Astrocyte (in vitro differentiated cells and primary cell): ENCODE data around the gene MGST3. TPM values are rescaled to one million over a fixed set of nuclear protein-coding genes. Genes with fewer than 3 reads are reported as not detected.

Source experiments
- DNase-seq: peaks from one replicate; pipeline ENCODE4 v3.0.0-alpha.2; 2010; ENCODE audit warnings: low read depth
- FAIRE-seq: peaks from 2 replicates; lab custom pipeline; 2011; peaks lifted over from hg19 to GRCh38; lab: Jason Lieb, UNC
- H2AFZ ChIP-seq: 2 replicates; pipeline ENCODE4 v1.6.0; 2012; ENCODE audit warnings: low read depth, low read length, inconsistent platforms
- H3K27ac ChIP-seq: 2 replicates; pipeline ENCODE4 v1.5.1; 2011; ENCODE audit warnings: low read depth, low read length, inconsistent platforms
- H3K27me3 ChIP-seq: 2 replicates; pipeline ENCODE4 v1.6.0; 2011; ENCODE audit warnings: low read length, inconsistent platforms; ENCODE audit not compliant: insufficient read depth
- H3K36me3 ChIP-seq: 2 replicates; pipeline ENCODE4 v1.5.1; 2011; ENCODE audit warnings: low read length, inconsistent platforms; ENCODE audit not compliant: insufficient read depth
- H3K4me1 ChIP-seq: 2 replicates; pipeline ENCODE4 v1.5.1; 2011; ENCODE audit warnings: low read length, inconsistent platforms; ENCODE audit not compliant: insufficient read depth
- H3K4me2 ChIP-seq: 2 replicates; pipeline ENCODE4 v1.6.0; 2012; ENCODE audit warnings: low read length, inconsistent platforms
- H3K4me3 ChIP-seq: 2 replicates; pipeline ENCODE4 v1.5.1; 2011; ENCODE audit warnings: low read depth, mild to moderate bottlenecking, low read length, inconsistent platforms; ENCODE audit not compliant: insufficient read depth
- H3K79me2 ChIP-seq: 2 replicates; pipeline ENCODE4 v1.6.0; 2012; ENCODE audit warnings: mild to moderate bottlenecking, low read length, inconsistent platforms; ENCODE audit not compliant: insufficient read depth
- H3K9ac ChIP-seq: 2 replicates; pipeline ENCODE4 v1.6.0; 2012; ENCODE audit warnings: mild to moderate bottlenecking, low read length, inconsistent platforms
- H3K9me3 ChIP-seq: 2 replicates; pipeline ENCODE4 v1.5.1; 2012; ENCODE audit warnings: low read depth, mild to moderate bottlenecking, low read length, inconsistent platforms; ENCODE audit not compliant: insufficient read depth
- H4K20me1 ChIP-seq: 2 replicates; pipeline ENCODE4 v1.6.0; 2012; ENCODE audit warnings: low read length, inconsistent platforms; ENCODE audit not compliant: insufficient read depth
- H3K27ac Mint-ChIP-seq: one replicate; pipeline ENCODE4 v1.8.0; 2021; ENCODE audit warnings: mild to moderate bottlenecking, mixed read lengths; ENCODE audit not compliant: unreplicated experiment
- H3K27me3 Mint-ChIP-seq: one replicate; pipeline ENCODE4 v1.8.0; 2021; ENCODE audit warnings: low read depth, mixed read lengths; ENCODE audit not compliant: unreplicated experiment
- H3K36me3 Mint-ChIP-seq: one replicate; pipeline ENCODE4 v1.8.0; 2021; ENCODE audit warnings: low read depth, mixed read lengths; ENCODE audit not compliant: unreplicated experiment
- H3K4me1 Mint-ChIP-seq: one replicate; pipeline ENCODE4 v1.8.0; 2021; ENCODE audit warnings: low read depth, mixed read lengths; ENCODE audit not compliant: unreplicated experiment
- H3K4me3 Mint-ChIP-seq: one replicate; pipeline ENCODE4 v1.8.0; 2021; ENCODE audit warnings: mild to moderate bottlenecking, moderate library complexity, mixed read lengths; ENCODE audit not compliant: unreplicated experiment
- H3K9me3 Mint-ChIP-seq: one replicate; pipeline ENCODE4 v1.8.0; 2021; ENCODE audit warnings: mild to moderate bottlenecking, mixed read lengths; ENCODE audit not compliant: unreplicated experiment
- EZH2 ChIP-seq: IDR thresholded peaks from 2 replicates; pipeline ENCODE4 v1.6.1; 2012; ENCODE audit warnings: mild to moderate bottlenecking, low read length, inconsistent platforms; ENCODE audit not compliant: insufficient read depth
- total RNA-seq: library from RNA; stranded (reverse); gene quantifications from 2 replicates; pipeline ENCODE4 v1.2.1, GENCODE V29; 2021
- TF ChIP-seq, protein P1 (sequence below): IDR thresholded peaks from 2 replicates; pipeline ENCODE4 v1.5.1; 2011; ENCODE audit warnings: low read depth, mild to moderate bottlenecking, inconsistent platforms, low read length, moderate library complexity; ENCODE audit not compliant: insufficient read depth

The MGST3 gene
- total RNA-seq, 1 donor from 2014 or later: 210 TPM

DNA sequence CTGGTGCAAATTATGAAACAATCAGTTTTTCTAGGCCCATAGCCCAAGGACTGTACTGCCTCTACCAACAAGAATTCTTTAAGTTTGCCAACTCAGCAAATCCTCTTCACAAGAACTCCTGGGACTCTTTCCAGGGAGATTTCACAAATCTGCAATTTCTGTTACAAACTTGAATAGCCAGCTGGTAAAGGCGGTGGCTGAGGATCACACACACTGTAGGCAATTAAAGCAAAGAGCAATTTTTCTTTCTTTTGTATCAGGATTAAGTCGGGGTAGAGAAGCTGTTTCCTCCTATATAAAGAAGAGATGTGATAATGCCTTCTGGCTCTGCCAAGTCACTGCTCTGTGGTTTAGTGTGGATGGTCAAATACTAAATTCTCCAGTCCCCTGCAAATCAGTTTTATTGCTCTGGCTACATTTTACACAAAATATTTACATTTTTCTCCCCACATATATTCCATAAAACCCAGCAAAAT is 65.6 kb downstream of the MGST3 start:
- Histone ChIP-seq H3K4me3 (peak overlapping the region; percentile 98), H3K4me2 (peak overlapping the region; percentile 96), H3K27me3 (peaks cover 3% of the 10 kb centered on the region), H4K20me1 (peaks cover 26% of the 10 kb centered on the region), H3K9ac (peak overlapping the region; percentile 67), H3K4me1 (peaks cover 18% of the 10 kb centered on the region), H3K79me2 (peaks cover 41% of the 10 kb centered on the region), H2AFZ (no peak overlapping the region), H3K36me3 (peaks cover 2% of the 10 kb centered on the region), H3K27ac (peak overlapping the region; percentile 69), H3K9me3 (no peaks in the 10 kb centered on the region)
- peak overlapping the region; percentile 99 for H3K4me3 Mint-ChIP-seq
- no peaks in the 10 kb centered on the region for H3K9me3 Mint-ChIP-seq
- peaks cover 7% of the 10 kb centered on the region for H3K36me3 Mint-ChIP-seq
- TF ChIP-seq, protein P1, sequence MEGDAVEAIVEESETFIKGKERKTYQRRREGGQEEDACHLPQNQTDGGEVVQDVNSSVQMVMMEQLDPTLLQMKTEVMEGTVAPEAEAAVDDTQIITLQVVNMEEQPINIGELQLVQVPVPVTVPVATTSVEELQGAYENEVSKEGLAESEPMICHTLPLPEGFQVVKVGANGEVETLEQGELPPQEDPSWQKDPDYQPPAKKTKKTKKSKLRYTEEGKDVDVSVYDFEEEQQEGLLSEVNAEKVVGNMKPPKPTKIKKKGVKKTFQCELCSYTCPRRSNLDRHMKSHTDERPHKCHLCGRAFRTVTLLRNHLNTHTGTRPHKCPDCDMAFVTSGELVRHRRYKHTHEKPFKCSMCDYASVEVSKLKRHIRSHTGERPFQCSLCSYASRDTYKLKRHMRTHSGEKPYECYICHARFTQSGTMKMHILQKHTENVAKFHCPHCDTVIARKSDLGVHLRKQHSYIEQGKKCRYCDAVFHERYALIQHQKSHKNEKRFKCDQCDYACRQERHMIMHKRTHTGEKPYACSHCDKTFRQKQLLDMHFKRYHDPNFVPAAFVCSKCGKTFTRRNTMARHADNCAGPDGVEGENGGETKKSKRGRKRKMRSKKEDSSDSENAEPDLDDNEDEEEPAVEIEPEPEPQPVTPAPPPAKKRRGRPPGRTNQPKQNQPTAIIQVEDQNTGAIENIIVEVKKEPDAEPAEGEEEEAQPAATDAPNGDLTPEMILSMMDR: no peak
- no peak for TF ChIP-seq EZH2
- peak overlapping the region; percentile 93 for H3K27ac Mint-ChIP-seq
- FAIRE-seq (no peak), DNase-seq (peak; percentile 91)
- peaks cover 3% of the 10 kb centered on the region for H3K4me1 Mint-ChIP-seq
- no peaks in the 10 kb centered on the region for H3K27me3 Mint-ChIP-seq

DNA sequence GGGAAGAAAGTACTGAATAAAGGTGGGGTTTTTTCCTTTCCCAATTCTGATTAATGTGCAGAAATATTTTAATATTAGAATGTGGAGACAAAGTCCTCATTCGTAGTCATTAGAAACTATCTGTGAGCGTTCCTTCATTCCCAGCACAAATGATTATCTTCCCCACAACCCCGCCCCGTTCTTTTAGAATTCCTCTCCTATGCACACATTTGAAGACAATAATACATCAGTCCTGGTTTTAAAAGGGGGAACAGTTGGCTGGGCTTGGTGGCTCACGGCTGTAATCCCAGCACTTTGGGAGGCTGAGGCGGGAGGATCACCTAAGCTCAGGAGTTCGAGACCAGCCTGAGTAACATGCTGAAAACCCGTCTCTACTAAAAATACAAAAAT is 66.5 kb downstream of the MGST3 start:
- no peak for FAIRE-seq
- Histone ChIP-seq H4K20me1 (peaks cover 26% of the 10 kb centered on the region), H3K79me2 (peaks cover 37% of the 10 kb centered on the region), H2AFZ (no peak overlapping the region), H3K27me3 (peaks cover 3% of the 10 kb centered on the region), H3K4me1 (peaks cover 18% of the 10 kb centered on the region), H3K9me3 (no peaks in the 10 kb centered on the region), H3K4me2 (peak overlapping the region; percentile 96), H3K9ac (peak overlapping the region; percentile 92), H3K36me3 (peaks cover 2% of the 10 kb centered on the region), H3K27ac (no peak overlapping the region), H3K4me3 (peak overlapping the region; percentile 98)
- Mint-ChIP-seq H3K36me3 (no peaks in the 10 kb centered on the region), H3K9me3 (no peaks in the 10 kb centered on the region), H3K4me3 (peak overlapping the region; percentile 99), H3K4me1 (peaks cover 3% of the 10 kb centered on the region), H3K27ac (peak overlapping the region; percentile 92), H3K27me3 (peaks cover 2% of the 10 kb centered on the region)
- DNase-seq: peak; percentile 6
- TF ChIP-seq EZH2: no peak
- TF ChIP-seq, protein P1: no peak

DNA sequence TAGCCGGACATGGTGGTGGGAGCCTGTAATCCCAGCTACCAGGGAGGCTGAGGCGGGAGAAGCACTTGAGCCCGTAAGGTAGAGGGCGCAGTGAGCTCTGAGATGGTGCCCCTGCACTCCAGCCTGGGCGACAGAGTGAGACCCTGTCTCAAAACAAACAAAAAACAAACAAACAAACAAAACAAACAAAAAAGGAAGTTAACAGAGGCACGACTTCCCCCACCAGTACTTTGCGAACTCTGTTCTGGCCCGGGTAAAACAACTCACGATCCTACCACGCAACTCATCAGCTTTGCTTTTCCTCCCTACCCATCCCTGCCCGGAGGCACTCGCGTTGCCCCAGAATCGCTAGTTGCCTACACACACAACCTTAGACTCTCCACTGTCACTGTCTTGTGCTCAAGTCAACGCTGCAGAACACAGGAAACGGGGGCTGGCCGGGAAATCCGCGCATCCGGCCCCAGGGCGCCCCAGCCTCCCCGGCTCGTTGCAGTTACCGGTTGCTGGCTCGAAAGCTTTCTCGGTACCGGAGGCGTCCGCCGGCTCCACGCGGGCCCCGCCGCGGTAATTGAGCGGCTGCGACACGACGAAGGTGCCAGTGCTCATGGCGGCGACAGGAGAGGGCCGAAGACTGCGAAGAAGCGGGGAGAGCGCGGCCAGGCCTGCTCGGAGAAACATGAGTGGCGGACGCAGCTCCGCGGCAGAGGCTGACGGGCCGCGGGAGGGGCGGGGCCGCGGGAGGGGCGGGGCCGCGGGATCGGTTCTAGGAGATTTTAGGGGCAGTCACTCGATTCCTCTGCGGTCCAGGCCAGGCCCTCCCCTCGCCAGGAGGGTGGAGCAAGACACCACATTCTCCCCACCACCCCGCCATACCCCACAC is 67.1 kb downstream of the MGST3 start, which contains the start of gene ALDH9A1:
Gene ALDH9A1 (minus strand): TSS at position 682 of the 880 bp plus-strand sequence. CDS start 4 bp downstream, at position 678.
- Histone ChIP-seq H3K79me2 (peaks cover 37% of the 10 kb centered on the region), H3K4me2 (peak within 1 kb of the TSS; percentile 96), H3K9ac (peak within 1 kb of the TSS; percentile 92), H3K27me3 (peaks cover 3% of the 10 kb centered on the region), H3K27ac (peak within 1 kb of the TSS; percentile 85), H4K20me1 (peaks cover 26% of the 10 kb centered on the region), H3K4me3 (peak within 1 kb of the TSS; percentile 98), H2AFZ (peak within 1 kb of the TSS; percentile 94), H3K36me3 (peaks cover 2% of the 10 kb centered on the region), H3K9me3 (no peaks in the 10 kb centered on the region), H3K4me1 (peaks cover 18% of the 10 kb centered on the region)
- FAIRE-seq (no peak), DNase-seq (peak; percentile 72)
- H3K27ac Mint-ChIP-seq: peak within 1 kb of the TSS; percentile 92
- no peak for TF ChIP-seq EZH2
- TF ChIP-seq, protein P1: no peak
- no peaks in the 10 kb centered on the region for H3K36me3 Mint-ChIP-seq
- H3K9me3 Mint-ChIP-seq: no peaks in the 10 kb centered on the region
- H3K4me3 Mint-ChIP-seq: peak within 1 kb of the TSS; percentile 99
- H3K4me1 Mint-ChIP-seq: peaks cover 3% of the 10 kb centered on the region
- H3K27me3 Mint-ChIP-seq: peaks cover 2% of the 10 kb centered on the region
